ACC112 (cell line): ENCODE data around the gene APC2.

Source experiments
- H2AFZ ChIP-seq: fragments of 200-600 bp; sonication (generic); one replicate; pipeline ENCODE4 v1.6.0; 2017; ENCODE audit warnings: antibody characterized with exemption, low read length; ENCODE audit not compliant: unreplicated experiment
- H3K27ac ChIP-seq: fragments of 200-600 bp; sonication (generic); 2 replicates; pipeline ENCODE4 v1.5.1; 2014; ENCODE audit warnings: low read depth, mild to moderate bottlenecking, antibody characterized with exemption, low read length, moderate library complexity
- H3K27me3 ChIP-seq: fragments of 200-600 bp; sonication (generic); 2 replicates; pipeline ENCODE4 v1.6.1; 2014; ENCODE audit warnings: mild to moderate bottlenecking, antibody characterized with exemption, low read length, moderate library complexity, mixed read lengths; ENCODE audit not compliant: insufficient read depth
- H3K36me3 ChIP-seq: fragments of 200-600 bp; sonication (generic); 2 replicates; pipeline ENCODE4 v1.6.1; 2016; ENCODE audit warnings: mild to moderate bottlenecking, antibody characterized with exemption, low read length, moderate library complexity, mixed read lengths; ENCODE audit not compliant: insufficient read depth
- H3K4me1 ChIP-seq: fragments of 200-600 bp; sonication (generic); one replicate; pipeline ENCODE4 v1.6.1; 2016; ENCODE audit warnings: low read length, mixed read lengths; ENCODE audit not compliant: insufficient read depth, unreplicated experiment, control insufficient read depth
- H3K4me3 ChIP-seq: fragments of 200-600 bp; sonication (generic); 2 replicates; pipeline ENCODE4 v1.5.1; 2014; ENCODE audit warnings: mild to moderate bottlenecking, low read depth, low read length
- H3K79me2 ChIP-seq: fragments of 200-600 bp; sonication (generic); one replicate; pipeline ENCODE4 v1.6.0; 2016; ENCODE audit warnings: low read length; ENCODE audit not compliant: control insufficient read depth, unreplicated experiment, insufficient read depth

Gene APC2

GRCh38 chr19:1431759-1432506, 18.0 kb upstream of the APC2 start:
- H3K27me3 ChIP-seq, result no peaks in the 10 kb centered on the region
- no peak overlapping the region for H3K4me3 ChIP-seq
- H3K79me2 ChIP-seq, result no peaks in the 10 kb centered on the region
- H3K27ac ChIP-seq, result no peak overlapping the region
- H3K4me1 ChIP-seq, result no peaks in the 10 kb centered on the region
- no peaks in the 10 kb centered on the region; the same call in 1 of the 2 replicates for H3K36me3 ChIP-seq
- no peak overlapping the region for H2AFZ ChIP-seq

GRCh38 chr19:1432507-1432887, 17.4 kb upstream of the APC2 start:
- no peaks in the 10 kb centered on the region; the same call in 1 of the 2 replicates for H3K36me3 ChIP-seq
- no peak overlapping the region for H3K27ac ChIP-seq
- H2AFZ ChIP-seq, result no peak overlapping the region
- no peaks in the 10 kb centered on the region for H3K79me2 ChIP-seq
- no peaks in the 10 kb centered on the region for H3K4me1 ChIP-seq
- no peak overlapping the region for H3K4me3 ChIP-seq
- H3K27me3 ChIP-seq, result no peaks in the 10 kb centered on the region

GRCh38 chr19:1433119-1434039, 16.5 kb upstream of the APC2 start:
- Histone ChIP-seq H3K27me3 (no peaks in the 10 kb centered on the region), H3K27ac (no peak overlapping the region), H2AFZ (no peak overlapping the region), H3K4me1 (no peaks in the 10 kb centered on the region), H3K4me3 (no peak overlapping the region), H3K79me2 (peaks cover 1% of the 10 kb centered on the region), H3K36me3 (no peaks in the 10 kb centered on the region; the same call in 1 of the 2 replicates)

GRCh38 chr19:1434040-1434366, 15.9 kb upstream of the APC2 start:
- Histone ChIP-seq H3K27ac (no peak overlapping the region), H3K4me3 (no peak overlapping the region), H3K36me3 (no peaks in the 10 kb centered on the region; the same call in 1 of the 2 replicates), H3K27me3 (no peaks in the 10 kb centered on the region), H3K79me2 (peaks cover 7% of the 10 kb centered on the region), H3K4me1 (no peaks in the 10 kb centered on the region), H2AFZ (no peak overlapping the region)

GRCh38 chr19:1434577-1435060, 15.3 kb upstream of the APC2 start:
- no peaks in the 10 kb centered on the region for H3K4me1 ChIP-seq
- H3K4me3 ChIP-seq, result no peak overlapping the region
- H3K36me3 ChIP-seq, result no peaks in the 10 kb centered on the region; the same call in 1 of the 2 replicates
- no peak overlapping the region for H2AFZ ChIP-seq
- no peak overlapping the region for H3K27ac ChIP-seq
- no peaks in the 10 kb centered on the region for H3K27me3 ChIP-seq
- peaks cover 13% of the 10 kb centered on the region for H3K79me2 ChIP-seq

- Histone ChIP-seq H3K27ac (no peak overlapping the region), H3K36me3 (peaks cover 4% of the 10 kb centered on the region; the same call in 1 of the 2 replicates), H3K27me3 (no peaks in the 10 kb centered on the region), H3K4me1 (peaks cover 1% of the 10 kb centered on the region), H2AFZ (no peak overlapping the region), H3K4me3 (no peak overlapping the region), H3K79me2 (peaks cover 21% of the 10 kb centered on the region)
Measured at GRCh38 chr19:1435378-1435989, 14.4 kb upstream of the APC2 start.

GRCh38 chr19:1437609-1438008, 12.3 kb upstream of the APC2 start:
- Histone ChIP-seq H3K27ac (peak overlapping the region; percentile 6; the same call in 1 of the 2 replicates), H3K4me3 (peak overlapping the region; percentile 94), H3K4me1 (peaks cover 2% of the 10 kb centered on the region), H3K79me2 (peaks cover 31% of the 10 kb centered on the region), H3K27me3 (no peaks in the 10 kb centered on the region), H3K36me3 (peaks cover 17% of the 10 kb centered on the region; the same call in 1 of the 2 replicates), H2AFZ (no peak overlapping the region)

GRCh38 chr19:1438035-1438932, 11.6 kb upstream of the APC2 start, which contains the start of gene RPS15:
Gene RPS15 (plus strand): TSS chr19:1438396. CDS start chr19:1438426, 30 bp downstream.
- H3K4me3 ChIP-seq, result peak within 1 kb of the TSS; percentile 94
- H3K4me1 ChIP-seq, result peaks cover 2% of the 10 kb centered on the region
- peaks cover 17% of the 10 kb centered on the region; the same call in 1 of the 2 replicates for H3K36me3 ChIP-seq
- H2AFZ ChIP-seq, result no peak within 1 kb of the TSS
- H3K27ac ChIP-seq, result peak within 1 kb of the TSS; percentile 91
- peaks cover 31% of the 10 kb centered on the region for H3K79me2 ChIP-seq
- H3K27me3 ChIP-seq, result no peaks in the 10 kb centered on the region

- H3K4me1 ChIP-seq, result peaks cover 2% of the 10 kb centered on the region
- H3K36me3 ChIP-seq, result peaks cover 17% of the 10 kb centered on the region; the same call in 1 of the 2 replicates
Measured at GRCh38 chr19:1438933-1439354, 11.0 kb upstream of the APC2 start.

More at GRCh38 chr19:1438933-1439354, 11.0 kb upstream of the APC2 start:
- H3K27me3 ChIP-seq, result no peaks in the 10 kb centered on the region
- peak overlapping the region; percentile 94 for H3K4me3 ChIP-seq
- H3K79me2 ChIP-seq, result peaks cover 31% of the 10 kb centered on the region
- peak overlapping the region; percentile 91; the same call in 1 of the 2 replicates for H3K27ac ChIP-seq
- no peak overlapping the region for H2AFZ ChIP-seq
